HEK293 (cell line): ENCODE results near the gene KDM6A.
"Not testable (repeated sequence)": the region's sequence is repeated elsewhere in the genome, so short reads cannot be mapped to it uniquely, and the experiment has no call there.

ENCODE experiments used
- CTCF ChIA-PET: fragments of 350-600 bp; formaldehyde crosslinking; extraction: SDS; loops from one replicate; lab custom pipeline; 2021; ENCODE audit warnings: antibody characterized with exemption; lab: Yijun Ruan, JAX
- POLR2A ChIA-PET: fragments of 300-600 bp; formaldehyde crosslinking; extraction: SDS; loops from one replicate; lab custom pipeline; 2020; ENCODE audit warnings: antibody characterized with exemption, inconsistent platforms; lab: Yijun Ruan, JAX
- H3K27ac ChIP-seq: fragments of 200-500 bp; sonication (Bioruptor generic); 2 replicates; pipeline ENCODE4 v1.5.1; 2014; ENCODE audit warnings: low read depth, low read length, control low read depth, inconsistent platforms; ENCODE audit errors: extremely low read depth
- H3K36me3 ChIP-seq, 2 experiments: fragments of 200-500 bp in 1 of 2; sonication (Bioruptor generic) in 1 of 2; 1 replicate in 1 of 2; 2 replicates in 1 of 2; pipeline ENCODE4 v1.5.1; 2014 to 2017; ENCODE audit warnings: inconsistent platforms in 2 of 2, low read length in 2 of 2; ENCODE audit not compliant: control insufficient read depth in 2 of 2, insufficient read depth in 1 of 2
- H3K4me1 ChIP-seq: fragments of 200-500 bp; sonication (Bioruptor generic); 2 replicates; pipeline ENCODE4 v1.5.1; 2014; ENCODE audit warnings: mild to moderate bottlenecking, low read length, inconsistent platforms; ENCODE audit not compliant: control insufficient read depth, insufficient read depth
- H3K4me3 ChIP-seq: 2 replicates; pipeline ENCODE4 v1.5.1; 2011; ENCODE audit warnings: low read depth, mild to moderate bottlenecking, control low read depth, low read length, moderate library complexity
- H3K9me3 ChIP-seq: fragments of 200-500 bp; sonication (Bioruptor generic); 2 replicates; pipeline ENCODE4 v1.5.1; 2014; ENCODE audit warnings: low read depth, low read length, inconsistent platforms; ENCODE audit not compliant: control insufficient read depth, insufficient read depth
- HOXC10 ChIP-seq: sonication (generic); formaldehyde crosslinking; IDR thresholded peaks from 2 replicates; pipeline ENCODE4 v1.8.1; 2023; ENCODE audit warnings: mild to moderate bottlenecking, missing genetic modification reagents
- KLF1 ChIP-seq: fragments of 450-650 bp; formaldehyde crosslinking; IDR thresholded peaks from 2 replicates; pipeline ENCODE4 v1.5.1; 2016; ENCODE audit warnings: missing biosample characterization, missing genetic modification characterization
- PRDM1 ChIP-seq: fragments of 450-650 bp; formaldehyde crosslinking; IDR thresholded peaks from 2 replicates; pipeline ENCODE4; 2016; ENCODE audit warnings: missing biosample characterization, missing genetic modification characterization
- SETDB1 ChIP-seq: IDR thresholded peaks from one replicate; pipeline ENCODE4 v1.6.1; 2017; ENCODE audit warnings: mild to moderate bottlenecking, low read length, moderate library complexity, mixed read lengths; ENCODE audit not compliant: insufficient read length
- TRIM28 ChIP-seq: IDR thresholded peaks from 2 replicates; pipeline ENCODE4 v1.6.1; 2011; ENCODE audit warnings: low read length, control low read depth, borderline replicate concordance
- ZBTB8A ChIP-seq: fragments of 450-650 bp; formaldehyde crosslinking; IDR thresholded peaks from 2 replicates; pipeline ENCODE4 v1.5.1; 2016; ENCODE audit warnings: missing biosample characterization, missing genetic modification characterization
- ZNF10 ChIP-seq: fragments of 450-650 bp; formaldehyde crosslinking; IDR thresholded peaks from 2 replicates; pipeline ENCODE4 v1.5.1; 2017; ENCODE audit warnings: missing biosample characterization, missing genetic modification characterization
- ZNF175 ChIP-seq: fragments of 450-650 bp; formaldehyde crosslinking; IDR thresholded peaks from 2 replicates; pipeline ENCODE4 v1.5.1; 2016; ENCODE audit warnings: missing biosample characterization, missing genetic modification characterization
- ZNF629 ChIP-seq: fragments of 450-650 bp; formaldehyde crosslinking; IDR thresholded peaks from 2 replicates; pipeline ENCODE4 v1.5.1; 2017; ENCODE audit warnings: missing biosample characterization, missing genetic modification characterization
- ZNF654 ChIP-seq: fragments of 450-650 bp; formaldehyde crosslinking; IDR thresholded peaks from 2 replicates; pipeline ENCODE4 v1.5.1; 2016; ENCODE audit warnings: low read depth, missing biosample characterization, missing genetic modification characterization
- ZNF843 ChIP-seq: fragments of 450-650 bp; formaldehyde crosslinking; IDR thresholded peaks from 2 replicates; pipeline ENCODE4 v1.5.1; 2016; ENCODE audit warnings: missing biosample characterization, missing genetic modification characterization
- TF ChIP-seq, protein P1 (sequence below): fragments of 450-650 bp; formaldehyde crosslinking; IDR thresholded peaks from 2 replicates; pipeline ENCODE4 v1.5.1; 2016; ENCODE audit warnings: missing biosample characterization, missing genetic modification characterization
- TF ChIP-seq, protein P2 (sequence below): fragments of 450-650 bp; formaldehyde crosslinking; IDR thresholded peaks from 2 replicates; pipeline ENCODE4; 2016; ENCODE audit warnings: missing biosample characterization, missing genetic modification characterization
- TF ChIP-seq, protein P3 (sequence below): fragments of 450-650 bp; formaldehyde crosslinking; IDR thresholded peaks from 2 replicates; pipeline ENCODE4 v1.5.1; 2017; ENCODE audit warnings: missing biosample characterization, missing genetic modification characterization

Gene KDM6A

DNA sequence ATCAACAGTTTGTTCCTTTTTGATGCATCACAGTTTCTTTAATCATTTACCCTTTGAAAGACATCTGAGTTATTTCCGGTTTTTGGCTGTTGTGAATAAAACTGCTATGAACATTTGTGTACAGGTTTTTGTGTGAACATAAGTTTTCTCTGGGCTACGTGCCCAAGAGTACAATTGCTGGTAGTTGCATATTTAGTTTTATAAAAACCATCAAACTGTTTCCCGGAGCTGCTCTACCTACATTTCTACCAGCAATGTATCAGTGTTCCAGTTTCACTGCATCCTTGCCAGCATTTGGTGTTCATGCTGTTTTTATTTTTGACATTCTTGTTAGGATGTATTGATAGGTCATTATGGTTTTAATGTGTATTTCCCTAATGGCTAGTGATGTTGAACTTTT, 17.3 kb downstream of the KDM6A start:
- POLR2A ChIA-PET: no interaction called here
- H3K36me3 ChIP-seq: peaks cover 0 to 3% of the 10 kb centered on the region in 2 experiments; a peak in 1 of 3 replicates

DNA sequence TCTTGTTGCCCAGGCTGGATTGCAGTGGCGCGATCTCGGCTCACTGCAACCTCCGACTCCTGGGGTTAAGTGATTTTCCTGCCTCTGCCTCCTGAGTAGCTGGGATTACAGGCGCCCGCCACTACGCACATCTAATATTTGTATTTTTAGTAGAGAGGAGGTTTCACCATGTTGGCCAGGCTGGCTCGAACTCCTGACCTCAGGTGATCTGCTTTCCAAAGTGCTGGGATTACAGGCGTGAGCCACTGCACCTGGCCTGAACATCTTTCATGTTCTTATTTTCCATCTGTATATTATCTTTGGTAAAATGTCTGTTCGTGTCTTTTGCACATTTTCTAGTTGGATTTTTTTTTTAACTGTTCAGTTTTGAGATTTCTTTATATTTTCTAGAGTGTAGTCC, 17.7 kb downstream of the KDM6A start:
- H3K36me3 ChIP-seq, CTCF ChIA-PET, POLR2A ChIA-PET, H3K4me3 ChIP-seq, H3K9me3 ChIP-seq, H3K27ac ChIP-seq, H3K4me1 ChIP-seq: not testable (repeated sequence)

More for the DNA sequence above, 17.3 kb downstream of the KDM6A start:
- H3K4me3 ChIP-seq: no peak overlapping the region
- no peak overlapping the region for H3K27ac ChIP-seq
- no peaks in the 10 kb centered on the region for H3K4me1 ChIP-seq
- CTCF ChIA-PET: no interaction called here
- H3K9me3 ChIP-seq: no peaks in the 10 kb centered on the region
- TF ChIP-seq SETDB1: peak; percentile 34
- TF ChIP-seq ZBTB8A (tag by site-specific recombination): no peak
- no peak for TF ChIP-seq ZNF843 (tag by site-specific recombination)
- TF ChIP-seq ZNF10 (tag by site-specific recombination): no peak
- no peak for TF ChIP-seq ZNF654 (tag by site-specific recombination)
- TF ChIP-seq, all 188 proteins: peak for 1

DNA sequence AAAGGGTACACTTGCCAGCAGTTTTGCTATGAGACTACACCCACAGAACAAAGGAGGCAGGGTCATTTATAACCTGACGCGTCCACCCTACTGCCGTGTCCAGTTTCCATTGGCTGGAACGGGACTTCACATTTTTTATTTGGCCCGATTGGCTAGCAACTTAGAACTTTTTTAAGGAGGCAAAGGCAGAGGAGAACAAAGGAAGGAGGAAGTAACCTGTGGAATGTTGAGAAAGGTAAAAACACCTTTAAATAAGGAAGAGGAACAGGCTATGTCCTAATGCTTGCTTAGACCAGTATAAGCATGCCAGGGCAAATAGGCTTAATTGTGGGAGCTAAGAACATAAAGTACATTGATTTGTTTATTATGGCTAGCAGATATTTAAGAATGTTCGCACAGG, 18.7 kb downstream of the KDM6A start:
- H3K4me1 ChIP-seq: no peaks in the 10 kb centered on the region
- POLR2A ChIA-PET: no interaction called here

DNA sequence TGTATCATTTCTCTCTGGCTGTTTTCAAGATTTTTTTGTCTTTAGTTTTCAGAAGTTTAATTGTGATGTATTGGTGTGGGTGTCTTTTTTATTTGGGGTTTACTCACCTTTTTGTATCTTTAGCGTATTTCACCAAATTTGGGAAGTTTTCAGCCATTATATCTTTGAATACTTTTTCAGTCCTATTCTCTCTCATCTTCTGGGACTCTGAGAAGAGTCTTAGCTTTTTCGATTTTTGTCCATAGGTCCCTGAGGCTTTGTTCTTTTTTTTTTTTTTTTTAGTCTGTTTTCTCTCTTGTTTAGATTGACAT, 23.8 kb downstream of the KDM6A start:
- Histone ChIP-seq H3K4me3 (no peak overlapping the region), H3K27ac (no peak overlapping the region), H3K9me3 (no peaks in the 10 kb centered on the region), H3K36me3 (peaks cover 0 to 3% of the 10 kb centered on the region in 2 experiments; a peak in 2 of 3 replicates), H3K4me1 (peaks cover 14% of the 10 kb centered on the region)
- ChIA-PET CTCF (interaction anchor here (0.7 kb wide), 2 partner anchors 171 to 438 kb away, joined by 4 read pairs; no protein-coding TSS in a partner anchor), POLR2A (no interaction called here)
- TF ChIP-seq, protein P1, sequence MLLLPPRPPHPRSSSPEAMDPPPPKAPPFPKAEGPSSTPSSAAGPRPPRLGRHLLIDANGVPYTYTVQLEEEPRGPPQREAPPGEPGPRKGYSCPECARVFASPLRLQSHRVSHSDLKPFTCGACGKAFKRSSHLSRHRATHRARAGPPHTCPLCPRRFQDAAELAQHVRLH (tag by site-specific recombination): no peak
- TF ChIP-seq, protein P2, sequence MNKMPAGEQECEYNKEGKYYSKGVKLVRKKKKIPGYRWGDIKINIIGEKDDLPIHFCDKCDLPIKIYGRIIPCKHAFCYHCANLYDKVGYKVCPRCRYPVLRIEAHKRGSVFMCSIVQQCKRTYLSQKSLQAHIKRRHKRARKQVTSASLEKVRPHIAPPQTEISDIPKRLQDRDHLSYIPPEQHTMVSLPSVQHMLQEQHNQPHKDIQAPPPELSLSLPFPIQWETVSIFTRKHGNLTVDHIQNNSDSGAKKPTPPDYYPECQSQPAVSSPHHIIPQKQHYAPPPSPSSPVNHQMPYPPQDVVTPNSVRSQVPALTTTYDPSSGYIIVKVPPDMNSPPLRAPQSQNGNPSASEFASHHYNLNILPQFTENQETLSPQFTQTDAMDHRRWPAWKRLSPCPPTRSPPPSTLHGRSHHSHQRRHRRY: no peak
- TF ChIP-seq ZNF175 (tag by site-specific recombination) (no peak), ZNF629 (no peak), KLF1 (tag by site-specific recombination) (no peak), TRIM28 (no peak; the same call in 1 of the 2 replicates), SETDB1 (peak; percentile 91)

More for the DNA sequence above, 18.7 kb downstream of the KDM6A start:
- Histone ChIP-seq H3K9me3 (no peaks in the 10 kb centered on the region), H3K36me3 (peaks cover 0 to 3% of the 10 kb centered on the region in 2 experiments; a peak in 2 of 3 replicates), H3K4me3 (no peak overlapping the region), H3K27ac (no peak overlapping the region)
- CTCF ChIA-PET: interaction anchor here (0.6 to 0.7 kb wide), 2 partner anchors 15 to 178 kb away, joined by 3 to 4 read pairs; no protein-coding TSS in a partner anchor
- TF ChIP-seq PRDM1 (tag by site-specific recombination) (no peak), HOXC10 (CRISPR knock-in tag) (no peak), ZNF629 (no peak)
- TF ChIP-seq, protein P3, sequence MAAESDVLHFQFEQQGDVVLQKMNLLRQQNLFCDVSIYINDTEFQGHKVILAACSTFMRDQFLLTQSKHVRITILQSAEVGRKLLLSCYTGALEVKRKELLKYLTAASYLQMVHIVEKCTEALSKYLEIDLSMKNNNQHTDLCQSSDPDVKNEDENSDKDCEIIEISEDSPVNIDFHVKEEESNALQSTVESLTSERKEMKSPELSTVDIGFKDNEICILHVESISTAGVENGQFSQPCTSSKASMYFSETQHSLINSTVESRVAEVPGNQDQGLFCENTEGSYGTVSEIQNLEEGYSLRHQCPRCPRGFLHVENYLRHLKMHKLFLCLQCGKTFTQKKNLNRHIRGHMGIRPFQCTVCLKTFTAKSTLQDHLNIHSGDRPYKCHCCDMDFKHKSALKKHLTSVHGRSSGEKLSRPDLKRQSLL: no peak
